Measurements from ENCODE around the gene ITIH6.

GRCh38 chrX:54824195-54824594 is 26.1 kb upstream of the ITIH6 start:
- TF ChIP-seq, protein P1, sequence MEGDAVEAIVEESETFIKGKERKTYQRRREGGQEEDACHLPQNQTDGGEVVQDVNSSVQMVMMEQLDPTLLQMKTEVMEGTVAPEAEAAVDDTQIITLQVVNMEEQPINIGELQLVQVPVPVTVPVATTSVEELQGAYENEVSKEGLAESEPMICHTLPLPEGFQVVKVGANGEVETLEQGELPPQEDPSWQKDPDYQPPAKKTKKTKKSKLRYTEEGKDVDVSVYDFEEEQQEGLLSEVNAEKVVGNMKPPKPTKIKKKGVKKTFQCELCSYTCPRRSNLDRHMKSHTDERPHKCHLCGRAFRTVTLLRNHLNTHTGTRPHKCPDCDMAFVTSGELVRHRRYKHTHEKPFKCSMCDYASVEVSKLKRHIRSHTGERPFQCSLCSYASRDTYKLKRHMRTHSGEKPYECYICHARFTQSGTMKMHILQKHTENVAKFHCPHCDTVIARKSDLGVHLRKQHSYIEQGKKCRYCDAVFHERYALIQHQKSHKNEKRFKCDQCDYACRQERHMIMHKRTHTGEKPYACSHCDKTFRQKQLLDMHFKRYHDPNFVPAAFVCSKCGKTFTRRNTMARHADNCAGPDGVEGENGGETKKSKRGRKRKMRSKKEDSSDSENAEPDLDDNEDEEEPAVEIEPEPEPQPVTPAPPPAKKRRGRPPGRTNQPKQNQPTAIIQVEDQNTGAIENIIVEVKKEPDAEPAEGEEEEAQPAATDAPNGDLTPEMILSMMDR (IDR thresholded peaks at IDR 0.05) = no peak
- TF ChIP-seq POLR2A (IDR thresholded peaks at IDR 0.05) = no peak

Data from Peyer's patch (tissue), 4 donors.